Endodermal cell (in vitro differentiated cells): ENCODE measurements around the gene ARHGEF26. TPM values are rescaled to one million over a fixed set of nuclear protein-coding genes. Genes with fewer than 3 reads are reported as not detected.

Experiments
- DNase-seq: peaks from one replicate; pipeline ENCODE4 v3.0.0-alpha.2; 2017
- H3K27ac ChIP-seq: 2 replicates; pipeline ENCODE4 v1.5.1; 2013; ENCODE audit warnings: mild to moderate bottlenecking, low read depth, low read length, moderate library complexity
- H3K27me3 ChIP-seq: 2 replicates; pipeline ENCODE4 v1.6.1; 2013; ENCODE audit warnings: mild to moderate bottlenecking, low read length, moderate library complexity; ENCODE audit not compliant: insufficient read depth, control insufficient read depth, poor library complexity, severe bottlenecking
- H3K36me3 ChIP-seq: 2 replicates; pipeline ENCODE4 v1.7.0; 2013; ENCODE audit warnings: mild to moderate bottlenecking, low read length, moderate library complexity; ENCODE audit not compliant: control insufficient read depth, insufficient read depth
- H3K4me1 ChIP-seq: one replicate; pipeline ENCODE4 v1.7.0; 2013; ENCODE audit warnings: low read length; ENCODE audit not compliant: control insufficient read depth, insufficient read depth
- H3K4me3 ChIP-seq: 2 replicates; pipeline ENCODE4 v1.5.1; 2013; ENCODE audit warnings: mild to moderate bottlenecking, low read length, moderate library complexity
- H3K9ac ChIP-seq: 2 replicates; pipeline ENCODE4 v1.6.1; 2013; ENCODE audit warnings: mild to moderate bottlenecking, low read length, moderate library complexity; ENCODE audit not compliant: poor library complexity, severe bottlenecking; ENCODE audit errors: extremely low read depth
- H3K9me3 ChIP-seq: 2 replicates; pipeline ENCODE4 v1.6.1; 2013; ENCODE audit warnings: mild to moderate bottlenecking, low read length, moderate library complexity; ENCODE audit not compliant: control insufficient read depth
- H3K27ac Mint-ChIP-seq: 2 replicates; pipeline ENCODE4 v1.8.0; 2020; ENCODE audit warnings: mixed read lengths
- H3K27me3 Mint-ChIP-seq: 2 replicates; pipeline ENCODE4 v1.8.0; 2021; ENCODE audit warnings: mild to moderate bottlenecking, mixed read lengths; ENCODE audit not compliant: insufficient read depth
- H3K36me3 Mint-ChIP-seq: 2 replicates; pipeline ENCODE4 v1.8.0; 2020; ENCODE audit warnings: low read depth, mixed read lengths
- H3K4me1 Mint-ChIP-seq: 2 replicates; pipeline ENCODE4 v1.8.0; 2020; ENCODE audit warnings: mixed read lengths
- H3K4me3 Mint-ChIP-seq: 2 replicates; pipeline ENCODE4 v1.8.0; 2020; ENCODE audit warnings: mild to moderate bottlenecking, moderate library complexity, mixed read lengths
- H3K9me3 Mint-ChIP-seq: 2 replicates; pipeline ENCODE4 v1.8.0; 2020; ENCODE audit warnings: mild to moderate bottlenecking, mixed read lengths
- CTCF ChIP-seq: fragments of 200-600 bp; sonication (generic); conservative IDR thresholded peaks from 2 replicates; pipeline ENCODE4 v1.5.0; 2021; ENCODE audit warnings: antibody characterized with exemption, mild to moderate bottlenecking
- WGBS, 2 experiments: methylation state at CpG; one replicate each; pipeline versions ENCODE4 v1.1.5 to v1.1.7; 2013; ENCODE audit warnings: missing lambda C conversion rate in 2 of 2, mixed read lengths in 1 of 2; ENCODE audit not compliant: insufficient coverage in 1 of 2, insufficient read length in 1 of 2; 5-methylcytosine and 5-hydroxymethylcytosine counted together
- total RNA-seq, 2 donors: library from RNA; stranded (reverse); fragmentation: NEBNext Ultra II Directional in 1 of 2; extraction: Animal tissue kit (Norgen Biotek cat#: 25700) in 1 of 2; gene quantifications; 2 replicates in 1 of 2; 3 replicates in 1 of 2; pipeline ENCODE4 v1.2.1, GENCODE V29; 2021

The ARHGEF26 gene
- total RNA-seq, 2 donors from 2014 or later, result 10.1 to 12.4 TPM

GRCh38 chr3:154168998-154169795 lies 48.0 kb downstream of the ARHGEF26 start:
- no peak overlapping the region for H3K27ac Mint-ChIP-seq
- 90 to 91% methylated on average over 6 to 9 of the region's 9 CpGs for WGBS, 2 experiments
- DNase-seq, result no peak
- no peaks in the 10 kb centered on the region for H3K27me3 Mint-ChIP-seq
- no peak overlapping the region for H3K4me3 ChIP-seq
- no peaks in the 10 kb centered on the region for H3K4me1 Mint-ChIP-seq
- no peak overlapping the region for H3K9ac ChIP-seq
- no peak for TF ChIP-seq CTCF
- H3K36me3 ChIP-seq, result no peaks in the 10 kb centered on the region
- no peaks in the 10 kb centered on the region for H3K27me3 ChIP-seq
- no peaks in the 10 kb centered on the region for H3K36me3 Mint-ChIP-seq
- H3K27ac ChIP-seq, result no peak overlapping the region
- no peak overlapping the region for H3K4me3 Mint-ChIP-seq
- no peaks in the 10 kb centered on the region for H3K9me3 Mint-ChIP-seq
- no peaks in the 10 kb centered on the region for H3K4me1 ChIP-seq
- H3K9me3 ChIP-seq, result no peaks in the 10 kb centered on the region

GRCh38 chr3:154169796-154170110 lies 48.6 kb downstream of the ARHGEF26 start:
- H3K27ac ChIP-seq, result no peak overlapping the region
- no peaks in the 10 kb centered on the region for H3K9me3 ChIP-seq
- DNase-seq, result no peak
- no peak overlapping the region for H3K4me3 ChIP-seq
- no peak for TF ChIP-seq CTCF
- no peaks in the 10 kb centered on the region for H3K4me1 ChIP-seq
- Mint-ChIP-seq H3K27ac (no peak overlapping the region), H3K36me3 (no peaks in the 10 kb centered on the region), H3K4me3 (no peak overlapping the region), H3K9me3 (no peaks in the 10 kb centered on the region), H3K27me3 (no peaks in the 10 kb centered on the region), H3K4me1 (no peaks in the 10 kb centered on the region)
- H3K36me3 ChIP-seq, result no peaks in the 10 kb centered on the region
- H3K9ac ChIP-seq, result no peak overlapping the region
- no peaks in the 10 kb centered on the region for H3K27me3 ChIP-seq
- 78% methylated on average over 1 of the region's 1 CpG; no CpG with 5 or more reads in 1 of the 2 experiments for WGBS, 2 experiments

GRCh38 chr3:154170300-154170699 lies 49.1 kb downstream of the ARHGEF26 start:
- Histone ChIP-seq H3K4me3 (no peak overlapping the region), H3K36me3 (no peaks in the 10 kb centered on the region), H3K27me3 (no peaks in the 10 kb centered on the region), H3K27ac (no peak overlapping the region), H3K4me1 (no peaks in the 10 kb centered on the region), H3K9ac (no peak overlapping the region), H3K9me3 (no peaks in the 10 kb centered on the region)
- no peak for TF ChIP-seq CTCF
- H3K27me3 Mint-ChIP-seq, result no peaks in the 10 kb centered on the region
- WGBS, 2 experiments, result 83 to 90% methylated on average over 1 of the region's 1 CpG
- H3K4me1 Mint-ChIP-seq, result no peaks in the 10 kb centered on the region
- no peaks in the 10 kb centered on the region for H3K36me3 Mint-ChIP-seq
- H3K9me3 Mint-ChIP-seq, result no peaks in the 10 kb centered on the region
- no peak overlapping the region for H3K4me3 Mint-ChIP-seq
- no peak for DNase-seq
- peak overlapping the region; percentile 73 for H3K27ac Mint-ChIP-seq
